Activated CD4-positive, CD25-positive, alpha-beta regulatory T cell treated with anti-CD3 and anti-CD28 coated beads, Interleukin-2, amount 50 U/mL, for 72 hours (primary cell): ENCODE data around the gene SLC25A40.
"Not testable (repeated sequence)": the region's sequence is repeated elsewhere in the genome, so short reads cannot be mapped to it uniquely, and the experiment has no call there.

Experiments used
- DNase-seq: peaks from one replicate; pipeline ENCODE4 v3.0.0; 2021

The SLC25A40 gene, protein sequence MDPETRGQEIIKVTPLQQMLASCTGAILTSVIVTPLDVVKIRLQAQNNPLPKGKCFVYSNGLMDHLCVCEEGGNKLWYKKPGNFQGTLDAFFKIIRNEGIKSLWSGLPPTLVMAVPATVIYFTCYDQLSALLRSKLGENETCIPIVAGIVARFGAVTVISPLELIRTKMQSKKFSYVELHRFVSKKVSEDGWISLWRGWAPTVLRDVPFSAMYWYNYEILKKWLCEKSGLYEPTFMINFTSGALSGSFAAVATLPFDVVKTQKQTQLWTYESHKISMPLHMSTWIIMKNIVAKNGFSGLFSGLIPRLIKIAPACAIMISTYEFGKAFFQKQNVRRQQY

DNA sequence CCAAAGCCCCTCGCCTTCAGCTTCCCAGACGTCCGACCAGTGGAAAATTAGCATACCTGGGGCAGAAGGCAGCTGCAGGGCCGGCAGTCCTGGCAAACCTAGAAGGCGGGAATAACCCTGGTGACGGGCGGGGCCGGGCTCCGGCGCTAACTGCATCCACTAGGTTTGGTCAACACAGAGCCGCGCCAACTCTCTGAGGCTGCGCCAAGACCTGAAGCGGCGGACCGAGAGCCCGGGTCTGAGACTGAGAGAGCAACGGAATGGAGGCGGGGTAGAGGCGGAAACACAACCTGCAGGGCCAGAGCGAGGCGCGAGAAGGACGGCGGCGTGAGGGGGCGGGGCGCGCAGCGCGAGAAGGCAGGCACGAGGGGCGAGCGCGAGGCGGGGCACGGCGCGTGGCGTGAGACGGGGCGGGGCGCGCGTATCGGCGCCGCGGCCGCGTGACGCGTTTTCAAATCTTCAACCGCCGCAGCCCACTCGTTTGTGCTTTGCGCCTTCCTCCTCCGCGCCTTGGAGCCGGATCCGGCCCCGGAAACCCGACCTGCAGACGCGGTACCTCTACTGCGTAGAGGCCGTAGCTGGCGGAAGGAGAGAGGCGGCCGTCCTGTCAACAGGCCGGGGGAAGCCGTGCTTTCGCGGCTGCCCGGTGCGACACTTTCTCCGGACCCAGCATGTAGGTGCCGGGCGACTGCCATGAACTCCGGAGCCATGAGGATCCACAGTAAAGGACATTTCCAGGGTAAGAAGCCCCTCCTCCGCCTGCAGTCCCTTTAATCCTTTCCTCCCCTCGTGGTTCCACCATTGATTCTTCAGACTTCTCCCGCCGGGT is at the start of gene SLC25A40, which contains the start of gene DBF4:
Gene SLC25A40, minus strand, starts transcription at position 321 of the 829 bp plus-strand sequence. CDS start 17,633 bp downstream, outside the sequence.
Gene DBF4, plus strand, starts transcription at position 454 of the 829 bp plus-strand sequence. Its CDS starts 240 bp downstream, at position 694.
- peak; percentile 99 for DNase-seq

DNA sequence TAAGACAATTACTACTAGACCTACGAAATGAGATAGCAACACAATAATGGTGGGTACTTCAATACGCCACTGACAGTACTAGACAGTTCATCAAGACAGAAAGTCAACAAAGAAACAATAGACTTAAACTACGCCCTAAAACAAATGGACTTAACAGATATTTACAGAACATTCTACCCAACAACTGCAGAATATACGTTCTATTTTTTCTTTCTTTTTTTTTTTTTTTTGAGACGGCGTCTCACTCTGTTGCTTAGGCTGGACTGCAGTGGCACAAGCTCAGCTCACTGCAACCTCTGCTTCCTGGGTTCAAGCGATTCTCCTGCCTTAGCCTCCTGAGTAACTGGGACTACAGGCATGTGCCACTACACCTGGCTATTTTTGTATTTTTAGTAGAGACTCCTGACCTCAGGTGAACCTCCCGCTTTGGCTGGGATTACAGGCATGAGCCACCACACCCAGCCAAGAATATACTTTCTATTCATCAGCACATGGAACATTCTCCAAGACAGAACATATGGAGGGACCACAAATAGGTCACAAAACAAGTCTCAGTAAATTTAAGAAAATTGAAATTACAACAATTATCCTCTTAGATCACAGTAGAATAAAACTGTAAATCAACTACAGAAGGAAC is 46.7 kb upstream of the SLC25A40 start:
- DNase-seq, result not testable (repeated sequence)

DNA sequence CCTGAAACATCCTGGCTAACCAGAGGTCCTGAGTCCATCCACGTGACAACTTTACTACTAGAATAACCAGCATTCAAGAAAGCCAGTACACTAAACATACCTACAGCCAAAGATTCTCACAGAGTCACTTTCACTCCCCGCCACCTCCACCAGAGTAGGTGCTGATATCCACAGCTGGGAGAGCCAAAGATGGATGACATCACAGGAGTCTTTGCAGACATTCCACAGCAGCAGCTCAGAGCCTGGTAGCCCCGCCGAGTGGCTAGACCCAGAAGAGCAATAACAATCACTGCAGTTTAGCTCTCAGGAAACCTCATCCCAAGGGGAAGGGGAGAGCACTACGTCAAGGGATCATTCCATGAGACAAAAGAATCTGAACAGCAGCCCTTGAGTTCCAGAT is 44.4 kb upstream of the SLC25A40 start:
- no peak for DNase-seq

- no peak for DNase-seq
These were observed 43.7 kb upstream of the SLC25A40 start for GRCh38 chr7:87919875-87920274.

DNA sequence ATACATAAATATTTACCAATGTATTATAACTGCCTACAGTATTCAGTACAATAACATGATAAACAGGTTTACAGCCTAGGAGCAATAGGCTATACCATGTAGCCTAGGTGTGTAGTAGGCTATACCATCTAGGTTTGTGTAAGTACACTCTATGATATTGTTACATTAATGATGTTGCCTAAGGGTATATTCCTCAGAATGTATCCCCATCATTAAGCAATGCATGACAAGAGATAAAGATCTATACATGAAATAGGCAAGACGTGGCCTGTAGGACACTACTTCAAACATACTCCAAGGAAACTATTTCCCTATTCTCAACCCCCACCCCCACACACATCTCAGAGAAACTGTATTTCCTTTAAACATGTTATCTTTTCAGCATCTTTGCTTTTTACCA is 42.6 kb upstream of the SLC25A40 start:
- no peak for DNase-seq

DNA sequence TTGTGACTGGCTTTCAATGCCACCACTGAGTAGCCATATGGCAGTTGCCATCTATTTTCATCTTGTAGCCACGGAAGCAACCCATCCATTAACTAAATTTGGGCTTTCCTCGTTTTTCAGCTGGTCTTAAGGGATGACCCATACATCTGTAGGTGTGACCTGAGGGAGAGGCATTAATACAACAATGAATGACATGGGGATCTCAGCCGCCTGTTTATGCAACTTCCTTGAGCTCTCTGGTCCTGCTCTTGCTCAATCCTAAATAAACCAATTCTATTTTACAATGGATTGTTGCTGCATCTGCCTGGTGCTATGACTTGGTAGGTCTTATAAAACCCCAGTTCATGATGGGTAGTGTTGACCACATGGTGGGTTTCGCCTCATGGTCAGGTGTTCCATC is 36.0 kb upstream of the SLC25A40 start:
- DNase-seq, result no peak

GRCh38 chr7:87908814-87909213 is 32.7 kb upstream of the SLC25A40 start:
- DNase-seq, result not testable (repeated sequence)

GRCh38 chr7:87907136-87907906 is 31.2 kb upstream of the SLC25A40 start:
- DNase-seq, result not testable (repeated sequence)

DNA sequence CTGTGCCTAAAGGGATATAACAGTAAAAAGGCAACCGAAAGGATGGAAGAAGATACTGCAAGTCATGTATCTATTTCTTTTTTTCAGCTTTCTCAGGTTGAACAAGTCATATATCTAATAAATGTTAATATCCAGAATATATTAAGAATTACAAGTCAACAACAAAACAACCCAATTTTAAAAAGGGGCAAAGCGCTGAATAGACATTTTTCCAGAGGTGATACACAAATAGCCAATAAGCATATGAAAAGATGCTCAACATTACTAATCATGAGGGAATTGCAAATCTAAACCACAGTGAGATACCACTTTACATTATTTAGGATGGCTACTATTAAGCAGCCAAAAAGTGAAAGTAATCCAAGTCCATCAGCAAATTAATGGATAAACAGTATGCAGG is 23.1 kb upstream of the SLC25A40 start:
- DNase-seq, result no peak

GRCh38 chr7:87895363-87895762 is 19.2 kb upstream of the SLC25A40 start:
- no peak for DNase-seq

DNA sequence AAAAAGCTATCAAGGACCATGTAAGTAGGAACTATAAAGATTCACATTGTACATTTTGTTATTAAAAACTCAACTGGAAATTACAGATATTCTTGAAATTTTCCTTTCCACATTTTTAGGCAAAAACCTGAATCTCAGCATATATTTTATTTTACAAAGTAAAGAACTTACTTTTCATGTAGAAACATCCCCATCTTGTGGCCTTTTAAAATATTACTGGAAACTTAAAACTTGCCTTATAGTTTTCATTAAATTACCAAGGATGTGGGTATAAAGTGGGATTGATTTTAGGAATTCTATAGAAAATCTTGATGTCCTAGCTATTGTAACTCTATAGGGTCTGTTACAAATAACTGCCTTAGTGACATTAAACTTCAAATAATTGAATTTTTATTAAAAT is 10.7 kb upstream of the SLC25A40 start:
- no peak for DNase-seq

- no peak for DNase-seq
These were observed 8.9 kb upstream of the SLC25A40 start for GRCh38 chr7:87885018-87885417.

- DNase-seq, result no peak
These were observed 6.2 kb upstream of the SLC25A40 start for GRCh38 chr7:87882151-87882937.

DNA sequence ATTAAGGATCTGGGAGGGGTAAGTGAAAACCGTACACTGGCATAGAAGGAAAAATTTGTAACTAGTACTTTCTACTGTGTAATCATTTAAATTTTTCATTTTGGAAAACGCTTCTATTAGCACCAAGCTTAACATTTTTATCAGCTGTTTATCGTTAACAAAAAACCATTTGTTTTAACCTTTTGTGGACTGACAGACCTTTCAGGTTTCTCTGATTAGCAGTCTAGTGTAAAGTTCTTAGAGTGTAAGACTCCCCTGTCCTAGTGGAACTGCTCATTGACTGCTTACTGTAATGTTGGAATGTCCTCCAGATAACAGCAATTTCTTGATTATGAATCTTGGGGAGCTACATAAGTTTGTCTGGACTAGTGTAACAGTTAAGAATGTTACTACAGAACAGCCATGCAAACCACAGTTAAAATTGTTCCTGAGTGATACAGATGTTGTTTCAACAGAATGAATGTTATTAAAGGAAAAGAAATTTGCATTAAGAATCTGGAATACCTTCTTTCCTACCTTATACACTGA is 2.1 kb upstream of the SLC25A40 start:
- DNase-seq, result no peak

DNA sequence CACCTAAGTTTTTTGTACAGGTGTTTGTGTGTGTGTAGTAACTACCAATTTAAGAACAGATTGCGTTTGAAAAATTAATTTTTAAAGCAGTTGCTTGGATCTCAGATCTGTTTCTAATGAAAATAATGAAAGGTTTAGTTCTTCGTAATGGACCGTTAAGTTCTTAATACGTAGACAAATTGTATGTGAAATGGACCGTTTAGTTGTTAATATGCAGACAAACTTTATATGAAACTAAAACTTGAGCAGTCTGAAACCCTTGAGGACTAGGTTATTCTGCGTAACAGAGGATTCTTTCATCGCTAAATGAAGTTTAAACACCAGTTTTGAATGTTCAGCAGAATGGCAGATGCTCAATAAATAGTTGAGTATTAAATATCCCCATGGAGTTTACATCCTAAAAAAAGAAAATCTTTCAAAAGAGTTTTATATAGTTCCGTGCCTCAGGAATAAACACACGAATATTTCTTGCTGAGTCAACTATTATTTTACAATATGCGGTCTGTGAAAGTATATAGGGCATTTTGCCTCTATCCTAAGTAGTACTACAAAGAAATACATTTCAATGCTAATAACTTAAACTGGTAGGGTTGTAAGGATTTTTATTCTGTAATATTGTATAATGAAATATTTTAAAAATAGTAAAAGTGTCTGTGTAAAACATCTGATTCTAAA is 1.3 kb upstream of the SLC25A40 start:
- DNase-seq, result no peak

GRCh38 chr7:87876869-87877234 is 692 bp upstream of the SLC25A40 start:
- peak; percentile 40 for DNase-seq

DNA sequence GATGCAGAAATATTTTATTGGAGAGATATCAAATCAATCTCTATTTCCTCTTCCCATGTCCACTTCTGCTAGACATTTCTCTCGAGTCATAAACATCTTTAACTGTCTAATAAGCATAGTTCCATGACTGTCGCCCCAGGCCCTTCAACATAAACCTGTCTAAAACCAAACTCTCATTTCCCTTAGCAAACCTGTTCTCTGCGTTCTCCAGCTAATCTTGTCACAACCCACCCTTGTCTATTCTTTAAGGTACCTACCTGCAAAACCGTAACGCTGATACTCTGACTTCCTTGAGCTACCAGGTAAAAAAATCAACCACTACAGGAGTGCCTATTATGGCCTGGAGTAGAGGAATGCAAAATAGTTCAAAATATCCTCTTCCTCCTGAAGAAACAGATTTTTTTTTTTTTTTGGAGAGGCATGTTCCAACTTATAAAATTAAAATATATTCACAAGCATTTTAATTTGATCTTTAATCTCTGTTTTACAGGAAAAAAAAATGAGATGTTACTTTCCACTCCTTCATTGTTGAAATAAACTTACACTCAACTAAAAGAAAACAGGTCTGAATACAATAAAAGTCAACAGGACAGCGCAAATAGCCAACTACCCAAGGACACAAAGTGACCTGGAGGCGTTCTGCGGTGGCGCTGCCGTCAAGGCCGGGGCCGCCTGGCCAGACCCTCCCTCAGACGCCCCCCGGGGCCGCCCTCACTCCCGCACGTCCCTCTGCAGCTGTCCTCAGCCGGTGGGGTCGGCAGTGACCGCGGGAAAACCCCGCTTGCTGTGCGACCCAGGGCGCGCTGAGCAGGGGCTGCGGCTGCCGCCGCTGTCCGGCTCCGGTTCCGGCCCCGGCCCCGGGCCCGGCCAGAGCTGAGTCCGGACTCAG is 765 bp downstream of the SLC25A40 start:
- no peak for DNase-seq

DNA sequence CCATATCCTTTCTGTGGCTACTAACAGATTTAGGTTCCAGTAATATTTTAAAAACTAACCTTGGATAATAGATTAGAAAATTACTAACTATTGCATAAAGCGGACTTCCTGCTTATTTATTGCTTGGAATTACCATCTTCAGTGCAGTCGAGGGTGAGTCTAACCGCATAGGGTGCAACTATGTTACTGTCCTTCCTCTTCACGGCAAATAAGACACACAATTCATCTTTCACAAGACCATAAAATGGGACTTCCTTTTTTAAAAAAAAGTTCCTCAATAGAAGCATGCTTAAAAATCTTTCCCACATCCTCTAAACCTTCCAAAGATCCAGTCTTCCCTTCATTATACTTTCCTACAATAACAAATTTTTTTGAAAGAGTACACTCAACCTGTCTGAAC is 2.1 kb downstream of the SLC25A40 start:
- DNase-seq, result no peak

GRCh38 chr7:87873328-87873727 is 2.8 kb downstream of the SLC25A40 start:
- DNase-seq, result not testable (repeated sequence)

DNA sequence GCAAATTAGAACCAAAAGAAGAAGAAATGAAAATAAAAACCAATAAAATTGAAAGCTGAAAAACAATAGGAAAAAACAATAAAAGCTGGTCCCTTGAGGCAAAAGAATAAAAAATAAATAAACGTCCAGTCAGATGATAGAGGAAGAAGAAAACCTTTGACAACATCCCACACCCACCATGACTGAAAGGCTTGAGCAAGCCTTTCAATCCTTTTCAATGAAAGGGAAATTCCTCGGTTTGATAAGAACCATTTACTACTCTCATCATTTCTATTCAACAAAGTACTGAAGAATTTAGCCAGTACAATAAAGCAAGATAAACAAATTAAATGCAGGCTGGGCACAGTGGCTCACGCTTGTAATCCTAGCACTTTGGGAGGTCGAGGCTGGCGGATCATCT is 3.8 kb downstream of the SLC25A40 start:
- DNase-seq, result no peak
